ENCODE data around the gene THEM4. TPM values are rescaled to one million over a fixed set of nuclear protein-coding genes. Genes with fewer than 3 reads are reported as not detected.

THEM4 gene
- total and polyA plus RNA-seq, 3 donors from 2014 or later, result 33.5 to 42.0 (median 35.0) TPM

DNA sequence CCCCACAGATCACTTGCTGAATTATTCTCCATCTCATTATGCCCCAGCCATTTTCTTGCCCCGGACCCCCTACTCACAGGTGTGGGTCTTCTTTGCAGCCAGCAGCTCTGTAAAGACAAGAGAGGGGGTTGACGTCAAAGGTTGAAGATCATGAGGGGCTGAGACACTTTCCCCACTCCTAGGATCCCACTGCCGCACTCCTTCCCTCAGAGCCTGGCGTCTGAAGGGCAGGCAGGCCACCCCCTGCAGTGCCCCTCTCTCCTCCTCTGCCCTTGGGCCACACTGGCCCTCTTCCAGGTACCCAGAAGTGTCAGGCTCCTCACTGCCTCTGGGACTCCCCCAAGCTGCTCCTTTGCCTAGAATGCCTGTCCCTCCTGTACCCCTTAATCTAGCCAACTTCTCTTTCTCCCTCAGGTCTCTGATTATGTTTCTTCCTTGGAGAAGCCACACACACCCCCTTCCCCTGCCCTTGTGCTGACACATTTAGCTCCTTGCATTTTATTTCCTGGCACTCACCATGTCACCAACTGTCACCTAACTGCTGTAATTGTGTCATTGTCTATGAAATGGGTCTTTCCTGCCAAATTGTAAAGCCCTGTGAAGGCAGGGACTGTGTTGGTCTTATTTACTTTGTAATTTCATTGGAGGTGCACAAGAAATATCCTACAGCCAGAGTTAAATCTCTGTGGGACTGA, 79.8 kb downstream of the THEM4 start:
- intact Hi-C loops (cut with DNase I; ENCODE audit: low total_unique reads), result no loop called here
- H3K27ac ChIP-seq, result no peak overlapping the region
- H3K27me3 ChIP-seq, result no peaks in the 10 kb centered on the region
- no peaks in the 10 kb centered on the region for H3K9me3 ChIP-seq
- peaks cover 44% of the 10 kb centered on the region for H3K4me1 ChIP-seq
- TF ChIP-seq, protein P1, sequence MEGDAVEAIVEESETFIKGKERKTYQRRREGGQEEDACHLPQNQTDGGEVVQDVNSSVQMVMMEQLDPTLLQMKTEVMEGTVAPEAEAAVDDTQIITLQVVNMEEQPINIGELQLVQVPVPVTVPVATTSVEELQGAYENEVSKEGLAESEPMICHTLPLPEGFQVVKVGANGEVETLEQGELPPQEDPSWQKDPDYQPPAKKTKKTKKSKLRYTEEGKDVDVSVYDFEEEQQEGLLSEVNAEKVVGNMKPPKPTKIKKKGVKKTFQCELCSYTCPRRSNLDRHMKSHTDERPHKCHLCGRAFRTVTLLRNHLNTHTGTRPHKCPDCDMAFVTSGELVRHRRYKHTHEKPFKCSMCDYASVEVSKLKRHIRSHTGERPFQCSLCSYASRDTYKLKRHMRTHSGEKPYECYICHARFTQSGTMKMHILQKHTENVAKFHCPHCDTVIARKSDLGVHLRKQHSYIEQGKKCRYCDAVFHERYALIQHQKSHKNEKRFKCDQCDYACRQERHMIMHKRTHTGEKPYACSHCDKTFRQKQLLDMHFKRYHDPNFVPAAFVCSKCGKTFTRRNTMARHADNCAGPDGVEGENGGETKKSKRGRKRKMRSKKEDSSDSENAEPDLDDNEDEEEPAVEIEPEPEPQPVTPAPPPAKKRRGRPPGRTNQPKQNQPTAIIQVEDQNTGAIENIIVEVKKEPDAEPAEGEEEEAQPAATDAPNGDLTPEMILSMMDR (IDR thresholded peaks at IDR 0.05), result no peak
- TF ChIP-seq POLR2A (IDR thresholded peaks at IDR 0.05), result no peak
- DNase-seq, result no peak
- H3K36me3 ChIP-seq (ENCODE audit: low read depth, missing control alignments), result no peaks in the 10 kb centered on the region
- 53 to 67% methylated on average over 4 of the region's 4 CpGs for WGBS, 2 donors
- no peak overlapping the region for H3K4me3 ChIP-seq

DNA sequence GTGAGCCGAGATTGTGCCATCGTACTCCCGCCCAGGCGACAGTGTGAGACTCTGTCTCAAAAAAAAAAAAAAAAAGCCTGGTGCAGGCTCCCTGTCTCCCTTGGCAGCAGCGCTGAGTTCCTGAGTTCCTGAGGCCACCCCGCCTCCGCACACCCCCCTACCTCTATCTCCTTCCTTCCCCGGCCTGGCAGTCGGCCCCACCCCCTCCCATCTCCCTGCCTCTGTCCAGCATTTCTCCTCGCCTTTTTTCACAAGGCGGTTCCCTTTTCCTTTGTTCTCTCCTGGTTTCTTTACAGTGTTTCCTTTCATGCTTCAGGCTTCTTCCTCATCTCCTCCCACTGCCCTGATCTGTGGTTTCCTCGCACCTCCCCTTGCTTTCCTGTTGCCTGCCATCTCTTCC, 80.4 kb downstream of the THEM4 start:
- Histone ChIP-seq H3K4me3 (no peak overlapping the region), H3K9me3 (no peaks in the 10 kb centered on the region), H3K4me1 (peaks cover 47% of the 10 kb centered on the region), H3K27ac (no peak overlapping the region), H3K36me3 (ENCODE audit: low read depth, missing control alignments) (no peaks in the 10 kb centered on the region), H3K27me3 (no peaks in the 10 kb centered on the region)
- peak; percentile 93 for DNase-seq
- TF ChIP-seq POLR2A (IDR thresholded peaks at IDR 0.05), result no peak
- TF ChIP-seq, protein P1 (IDR thresholded peaks at IDR 0.05), result no peak
- 14 to 23% methylated on average over 12 of the region's 12 CpGs for WGBS, 2 donors
- intact Hi-C loops (cut with DNase I; ENCODE audit: low total_unique reads), result no loop called here

DNA sequence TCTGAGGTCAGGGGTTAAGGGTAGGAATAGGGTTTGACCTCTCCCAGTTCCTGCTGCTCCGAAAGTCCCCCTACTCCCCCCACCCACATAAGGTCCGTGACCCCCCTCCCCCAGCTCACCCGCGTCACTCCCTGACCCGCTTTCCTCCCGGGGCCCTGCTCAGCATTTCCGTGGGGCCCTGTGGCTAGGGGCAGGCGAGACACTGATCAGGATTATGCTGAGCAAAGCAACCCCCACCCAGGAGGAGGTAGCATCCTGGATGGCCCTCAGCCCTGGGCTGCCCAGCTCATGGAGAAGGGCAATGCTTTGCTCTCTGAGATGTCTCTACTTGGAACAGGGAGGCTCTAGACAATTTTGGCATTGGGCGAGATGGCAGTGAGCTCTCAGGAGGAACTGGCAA, 81.5 kb downstream of the THEM4 start:
- H3K4me1 ChIP-seq, result peaks cover 47% of the 10 kb centered on the region
- no peak overlapping the region for H3K4me3 ChIP-seq
- no peaks in the 10 kb centered on the region for H3K9me3 ChIP-seq
- TF ChIP-seq, protein P1 (IDR thresholded peaks at IDR 0.05), result no peak
- TF ChIP-seq POLR2A (IDR thresholded peaks at IDR 0.05), result no peak
- no peaks in the 10 kb centered on the region for H3K36me3 ChIP-seq (ENCODE audit: low read depth, missing control alignments)
- 55 to 60% methylated on average over 8 to 9 of the region's 9 CpGs for WGBS, 2 donors
- H3K27ac ChIP-seq, result peak overlapping the region in 1 of 2 donors; percentile 41
- intact Hi-C loops (cut with DNase I; ENCODE audit: low total_unique reads), result no loop called here
- no peak for DNase-seq
- no peaks in the 10 kb centered on the region for H3K27me3 ChIP-seq

DNA sequence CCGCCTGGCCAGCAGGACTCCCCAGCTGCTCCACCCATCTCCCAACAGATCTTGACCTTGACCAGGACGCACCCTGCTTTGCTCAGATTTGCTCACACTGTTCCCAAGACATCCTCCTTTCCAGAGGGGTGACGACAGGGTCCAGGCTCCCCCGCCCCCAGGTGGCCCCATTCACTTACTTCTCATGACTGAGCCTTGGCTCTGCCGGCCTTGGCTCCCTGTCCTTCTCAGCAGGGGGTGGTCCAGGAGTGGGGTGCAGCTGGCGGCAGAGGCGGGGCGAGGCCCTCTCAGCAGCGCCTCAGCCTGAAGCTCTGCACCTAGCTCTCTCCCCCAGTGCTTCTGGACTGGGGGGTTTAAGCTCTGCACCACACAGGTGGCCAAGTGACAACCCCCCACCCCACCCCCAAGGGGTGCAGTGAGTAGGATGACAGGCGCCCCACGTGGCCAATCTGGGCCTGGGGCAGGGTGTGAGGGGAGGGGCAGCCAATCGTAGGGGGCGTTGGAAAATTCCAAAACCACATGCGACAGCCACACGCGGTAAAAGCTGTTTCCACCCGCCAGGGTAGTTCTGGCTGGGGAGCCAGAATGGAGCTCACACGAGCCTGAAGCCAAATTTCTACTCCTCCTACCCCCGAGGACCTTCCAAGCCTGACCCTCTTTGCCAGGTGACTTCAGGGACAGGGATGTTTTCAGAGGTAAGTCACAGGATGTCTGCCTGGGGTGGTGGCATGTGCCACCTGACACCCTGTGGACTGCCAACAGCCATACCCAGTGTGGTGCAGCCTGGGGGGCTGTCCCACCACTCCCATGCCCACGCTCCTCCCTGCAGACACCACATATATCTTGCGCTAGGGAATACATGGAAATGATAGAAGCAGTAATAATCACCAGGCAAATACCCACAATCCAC, 83.3 kb downstream of the THEM4 start:
- Histone ChIP-seq H3K36me3 (ENCODE audit: low read depth, missing control alignments) (no peaks in the 10 kb centered on the region), H3K27ac (peak overlapping the region; percentile 69 to 72), H3K27me3 (no peaks in the 10 kb centered on the region), H3K4me3 (no peak overlapping the region), H3K9me3 (no peaks in the 10 kb centered on the region), H3K4me1 (peaks cover 41% of the 10 kb centered on the region)
- TF ChIP-seq POLR2A (IDR thresholded peaks at IDR 0.05), result no peak
- TF ChIP-seq, protein P1 (IDR thresholded peaks at IDR 0.05), result no peak
- WGBS, 2 donors, result 37 to 65% methylated on average over 8 to 21 of the region's 21 CpGs
- intact Hi-C loops (cut with DNase I; ENCODE audit: low total_unique reads), result no loop called here
- DNase-seq, result peak; percentile 83

Data from testis (tissue), 3 donors.